ENCODE measurements around the gene SBF2.

DNA sequence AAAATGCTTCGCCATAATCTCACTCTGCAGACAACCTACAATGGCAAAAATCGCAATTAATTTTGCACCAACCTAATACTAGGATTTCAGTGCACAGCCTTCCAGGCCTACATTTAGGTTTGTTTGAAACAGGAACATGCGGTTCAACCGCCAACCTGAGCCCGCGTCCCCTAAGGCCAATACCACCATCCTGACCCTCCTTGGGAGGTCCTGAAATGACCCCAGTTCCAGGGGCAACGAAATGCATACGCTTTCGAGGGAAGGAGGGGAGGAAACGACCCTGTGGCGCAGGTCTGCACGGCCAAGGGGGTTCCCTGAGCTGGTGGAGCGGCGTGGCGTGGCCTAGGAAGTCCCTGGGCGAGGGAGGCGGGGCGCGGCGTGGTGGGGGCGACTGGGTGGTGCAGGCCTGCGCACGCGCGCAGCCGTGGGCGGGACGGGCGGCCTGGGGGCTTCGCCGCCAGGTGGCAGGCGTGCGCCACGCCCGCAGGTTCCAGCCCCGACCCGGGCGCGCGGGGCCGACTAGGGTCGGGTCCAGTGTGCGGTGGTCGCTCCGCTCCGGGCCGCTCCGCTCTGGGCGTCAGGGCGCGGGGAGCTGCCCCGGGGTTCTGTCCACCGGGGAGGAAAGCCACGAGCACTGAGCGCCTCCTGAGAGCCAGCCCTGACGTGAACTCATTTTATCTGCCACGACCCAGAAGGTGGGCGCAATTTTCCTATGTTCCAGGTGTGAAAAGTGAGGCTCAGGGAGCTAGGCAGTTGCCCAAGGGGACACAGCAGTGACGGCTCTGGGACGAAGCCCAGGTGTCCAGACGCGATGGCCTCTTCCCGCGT is 536.0 kb downstream of the SBF2 start:
- TF ChIP-seq FOXM1 (IDR thresholded peaks at IDR 0.05; ENCODE audit: borderline replicate concordance) (peak; percentile 38; the same call in 1 of the 2 replicates), TARDBP (IDR thresholded peaks at IDR 0.05) (no peak), SUZ12 (IDR thresholded peaks at IDR 0.05) (no peak), HDGF (IDR thresholded peaks at IDR 0.05; ENCODE audit: borderline replicate concordance) (no peak), BHLHE40 (IDR thresholded peaks at IDR 0.05; ENCODE audit: borderline replicate concordance) (no peak), FOXK2 (IDR thresholded peaks at IDR 0.05) (no peak), ARNT (IDR thresholded peaks at IDR 0.05) (0 out of 2 replicates have a peak, but pooled peaks have one; percentile 42), SP1 (IDR thresholded peaks at IDR 0.05) (no peak), ELF4 (IDR thresholded peaks at IDR 0.05) (no peak), LEF1 (IDR thresholded peaks at IDR 0.05; ENCODE audit: borderline replicate concordance) (no peak)
- TF ChIP-seq, protein P1, sequence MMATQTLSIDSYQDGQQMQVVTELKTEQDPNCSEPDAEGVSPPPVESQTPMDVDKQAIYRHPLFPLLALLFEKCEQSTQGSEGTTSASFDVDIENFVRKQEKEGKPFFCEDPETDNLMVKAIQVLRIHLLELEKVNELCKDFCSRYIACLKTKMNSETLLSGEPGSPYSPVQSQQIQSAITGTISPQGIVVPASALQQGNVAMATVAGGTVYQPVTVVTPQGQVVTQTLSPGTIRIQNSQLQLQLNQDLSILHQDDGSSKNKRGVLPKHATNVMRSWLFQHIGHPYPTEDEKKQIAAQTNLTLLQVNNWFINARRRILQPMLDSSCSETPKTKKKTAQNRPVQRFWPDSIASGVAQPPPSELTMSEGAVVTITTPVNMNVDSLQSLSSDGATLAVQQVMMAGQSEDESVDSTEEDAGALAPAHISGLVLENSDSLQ (IDR thresholded peaks at IDR 0.05), result no peak

All from HEK293T (cell line).